SK-N-SH (cell line): ENCODE data around the gene MAGEF1.

Experiments
- CHD2 ChIP-seq: fragments of 150-350 bp; IDR thresholded peaks from 2 replicates; pipeline ENCODE4 v1.6.1; 2018; ENCODE audit warnings: low read length; ENCODE audit not compliant: partially characterized antibody
- MAX ChIP-seq: IDR thresholded peaks from 2 replicates; pipeline ENCODE4 v1.4.0; 2012; ENCODE audit warnings: low read depth
- POLR2AphosphoS5 ChIP-seq: IDR thresholded peaks from 2 replicates; pipeline ENCODE4 v1.6.1; 2012; ENCODE audit warnings: low read depth, low read length
- REST ChIP-seq: IDR thresholded peaks from 2 replicates; pipeline ENCODE4 v1.6.1; 2012; ENCODE audit warnings: mild to moderate bottlenecking, low read depth, low read length, moderate library complexity
- TF ChIP-seq, protein P1 (sequence below): fragments of 150-350 bp; IDR thresholded peaks from 2 replicates; pipeline ENCODE4 v1.6.1; 2017; ENCODE audit warnings: antibody characterized with exemption, low read length, low read depth, borderline replicate concordance
- TF ChIP-seq, protein P2 (sequence below): fragments of 200-600 bp; sonication (generic); IDR thresholded peaks from 2 replicates; pipeline ENCODE4 v1.6.1; 2017; ENCODE audit warnings: antibody characterized with exemption, mild to moderate bottlenecking, moderate library complexity

- TF ChIP-seq, protein P1, sequence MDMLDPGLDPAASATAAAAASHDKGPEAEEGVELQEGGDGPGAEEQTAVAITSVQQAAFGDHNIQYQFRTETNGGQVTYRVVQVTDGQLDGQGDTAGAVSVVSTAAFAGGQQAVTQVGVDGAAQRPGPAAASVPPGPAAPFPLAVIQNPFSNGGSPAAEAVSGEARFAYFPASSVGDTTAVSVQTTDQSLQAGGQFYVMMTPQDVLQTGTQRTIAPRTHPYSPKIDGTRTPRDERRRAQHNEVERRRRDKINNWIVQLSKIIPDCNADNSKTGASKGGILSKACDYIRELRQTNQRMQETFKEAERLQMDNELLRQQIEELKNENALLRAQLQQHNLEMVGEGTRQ = no peak
- TF ChIP-seq, protein P2, sequence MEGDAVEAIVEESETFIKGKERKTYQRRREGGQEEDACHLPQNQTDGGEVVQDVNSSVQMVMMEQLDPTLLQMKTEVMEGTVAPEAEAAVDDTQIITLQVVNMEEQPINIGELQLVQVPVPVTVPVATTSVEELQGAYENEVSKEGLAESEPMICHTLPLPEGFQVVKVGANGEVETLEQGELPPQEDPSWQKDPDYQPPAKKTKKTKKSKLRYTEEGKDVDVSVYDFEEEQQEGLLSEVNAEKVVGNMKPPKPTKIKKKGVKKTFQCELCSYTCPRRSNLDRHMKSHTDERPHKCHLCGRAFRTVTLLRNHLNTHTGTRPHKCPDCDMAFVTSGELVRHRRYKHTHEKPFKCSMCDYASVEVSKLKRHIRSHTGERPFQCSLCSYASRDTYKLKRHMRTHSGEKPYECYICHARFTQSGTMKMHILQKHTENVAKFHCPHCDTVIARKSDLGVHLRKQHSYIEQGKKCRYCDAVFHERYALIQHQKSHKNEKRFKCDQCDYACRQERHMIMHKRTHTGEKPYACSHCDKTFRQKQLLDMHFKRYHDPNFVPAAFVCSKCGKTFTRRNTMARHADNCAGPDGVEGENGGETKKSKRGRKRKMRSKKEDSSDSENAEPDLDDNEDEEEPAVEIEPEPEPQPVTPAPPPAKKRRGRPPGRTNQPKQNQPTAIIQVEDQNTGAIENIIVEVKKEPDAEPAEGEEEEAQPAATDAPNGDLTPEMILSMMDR = no peak
- TF ChIP-seq POLR2AphosphoS5 (no peak), MAX (no peak), REST (no peak), CHD2 (no peak)
Measured at GRCh38 chr3:184677344-184678316, 34.2 kb downstream of the MAGEF1 start.
